ENCODE data around the gene YDJC. TPM values are rescaled to one million over a fixed set of nuclear protein-coding genes. Genes with fewer than 3 reads are reported as not detected.
"Not testable (repeated sequence)": the region's sequence is repeated elsewhere in the genome, so short reads cannot be mapped to it uniquely, and the experiment has no call there.

The YDJC gene
- total RNA-seq, 2 experiments from 2014 or later, result 80.6 to 80.7 TPM

DNA sequence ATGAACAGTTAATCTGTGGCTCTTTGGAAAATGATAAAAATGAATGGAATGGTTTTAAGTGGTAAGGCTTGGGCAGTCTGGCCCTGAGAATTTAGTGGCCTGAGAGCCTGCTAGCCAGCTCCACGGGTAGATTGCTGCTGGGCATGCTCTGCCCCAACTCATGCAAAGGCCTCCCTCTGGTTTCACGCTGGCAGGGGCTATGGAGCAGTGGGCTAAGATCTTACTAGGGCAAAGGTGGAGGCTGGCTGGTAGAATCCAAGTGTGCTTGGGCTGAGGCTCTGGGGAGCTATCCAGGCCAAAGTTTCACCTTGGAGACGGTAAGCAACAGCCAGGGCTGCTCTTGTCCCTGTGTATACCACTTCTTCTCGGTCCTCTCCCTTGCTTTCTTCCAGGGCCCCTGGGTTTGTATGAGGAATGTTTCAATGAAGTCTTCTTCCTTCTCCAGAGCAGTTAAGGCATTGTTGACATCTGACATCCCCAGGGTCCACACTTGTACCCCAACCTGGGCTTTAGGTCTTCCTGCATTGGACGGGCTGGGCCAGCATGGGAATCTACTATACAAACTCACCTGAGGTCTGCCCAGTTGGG is 34.9 kb downstream of the YDJC start:
- ChIA-PET CTCF (no interaction called here), POLR2A (no interaction called here)

DNA sequence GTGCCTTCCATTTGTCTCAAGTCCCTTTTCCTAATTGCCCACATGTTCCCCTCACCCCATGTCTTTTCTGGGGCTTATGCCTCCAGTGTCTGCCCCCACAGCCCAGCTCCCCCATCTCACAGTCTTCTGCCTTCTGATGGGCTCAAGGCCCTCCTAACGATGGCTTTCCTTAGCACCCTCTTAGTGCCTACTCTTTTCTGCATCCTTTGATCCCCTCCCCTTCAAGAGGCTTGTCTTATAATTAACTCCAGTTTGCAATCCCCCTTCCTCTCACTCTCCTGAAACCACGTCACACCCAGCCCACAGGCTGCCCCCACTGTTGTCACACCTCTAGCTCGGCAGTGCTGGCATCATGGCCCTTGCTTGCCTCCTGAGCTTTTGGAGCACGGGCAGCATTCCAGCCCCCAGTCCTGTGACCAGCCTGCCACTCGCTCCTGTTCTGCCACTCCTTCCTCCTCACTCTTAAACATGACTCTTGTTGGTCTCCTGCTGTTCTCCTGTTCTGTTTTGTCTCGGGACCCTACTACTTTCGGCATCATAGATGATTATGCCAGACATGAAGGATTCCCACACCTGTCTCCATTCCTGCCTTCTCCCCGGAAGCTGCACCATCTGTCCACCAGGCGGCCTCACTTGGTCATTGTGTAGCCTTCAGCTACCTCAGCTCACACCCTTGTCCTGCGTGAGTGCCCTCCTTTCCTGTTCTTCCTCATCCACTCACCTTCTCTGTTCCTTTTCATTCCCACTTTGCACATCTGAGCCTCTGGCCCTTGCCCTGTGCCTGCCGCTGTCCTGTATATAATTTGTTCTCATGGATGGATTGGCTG is 36.2 kb downstream of the YDJC start:
- CTCF ChIA-PET, result interaction anchor here (0.9 to 1.4 kb wide), 2 partner anchors 10 to 53 kb away, joined by 3 read pairs; no protein-coding TSS in a partner anchor
- POLR2A ChIA-PET, result no interaction called here

DNA sequence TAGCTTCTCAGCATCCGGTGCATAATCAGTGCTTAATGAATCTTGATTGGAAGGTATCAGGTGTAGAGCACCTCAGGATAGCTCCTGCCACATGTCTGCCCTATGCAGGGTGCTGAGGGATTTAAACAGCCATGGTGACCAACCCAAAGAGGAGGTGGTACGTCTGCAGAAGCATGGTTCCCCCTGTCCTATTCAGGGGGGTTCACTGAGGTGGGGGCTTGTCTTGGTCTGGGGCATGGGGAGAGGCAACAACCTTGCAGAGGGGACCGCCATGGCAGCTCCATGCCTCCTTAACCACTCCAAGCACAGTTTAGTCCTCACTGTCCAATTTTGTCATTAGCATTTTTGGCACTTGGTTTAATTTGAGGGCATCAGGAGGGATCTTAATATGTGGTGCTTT is 37.4 kb downstream of the YDJC start:
- ChIA-PET CTCF (interaction anchor here (1.4 kb wide), 1 partner anchor 12 kb away, joined by 3 read pairs; no protein-coding TSS in a partner anchor), POLR2A (no interaction called here)

DNA sequence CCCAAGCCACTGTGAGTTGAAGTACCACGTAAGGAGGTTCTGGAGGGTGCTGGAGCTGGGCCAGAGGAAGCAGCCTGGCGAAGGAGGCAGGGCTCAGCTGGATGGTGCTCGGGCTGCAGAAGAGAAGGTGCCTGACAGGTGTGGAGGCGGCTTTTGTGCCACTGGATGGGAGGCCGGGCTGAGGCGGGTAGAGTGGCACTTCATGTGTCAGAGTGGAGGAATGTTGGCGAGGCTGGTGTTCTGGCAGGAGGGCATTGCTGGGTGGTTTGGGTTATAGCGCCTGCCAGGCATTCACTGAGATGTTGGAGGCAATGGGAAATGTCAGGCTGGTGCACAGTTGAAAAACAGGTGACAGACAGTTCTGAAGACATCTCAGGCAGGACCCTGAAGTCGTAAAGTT is 38.1 kb downstream of the YDJC start:
- ChIA-PET CTCF (no interaction called here), POLR2A (no interaction called here)

DNA sequence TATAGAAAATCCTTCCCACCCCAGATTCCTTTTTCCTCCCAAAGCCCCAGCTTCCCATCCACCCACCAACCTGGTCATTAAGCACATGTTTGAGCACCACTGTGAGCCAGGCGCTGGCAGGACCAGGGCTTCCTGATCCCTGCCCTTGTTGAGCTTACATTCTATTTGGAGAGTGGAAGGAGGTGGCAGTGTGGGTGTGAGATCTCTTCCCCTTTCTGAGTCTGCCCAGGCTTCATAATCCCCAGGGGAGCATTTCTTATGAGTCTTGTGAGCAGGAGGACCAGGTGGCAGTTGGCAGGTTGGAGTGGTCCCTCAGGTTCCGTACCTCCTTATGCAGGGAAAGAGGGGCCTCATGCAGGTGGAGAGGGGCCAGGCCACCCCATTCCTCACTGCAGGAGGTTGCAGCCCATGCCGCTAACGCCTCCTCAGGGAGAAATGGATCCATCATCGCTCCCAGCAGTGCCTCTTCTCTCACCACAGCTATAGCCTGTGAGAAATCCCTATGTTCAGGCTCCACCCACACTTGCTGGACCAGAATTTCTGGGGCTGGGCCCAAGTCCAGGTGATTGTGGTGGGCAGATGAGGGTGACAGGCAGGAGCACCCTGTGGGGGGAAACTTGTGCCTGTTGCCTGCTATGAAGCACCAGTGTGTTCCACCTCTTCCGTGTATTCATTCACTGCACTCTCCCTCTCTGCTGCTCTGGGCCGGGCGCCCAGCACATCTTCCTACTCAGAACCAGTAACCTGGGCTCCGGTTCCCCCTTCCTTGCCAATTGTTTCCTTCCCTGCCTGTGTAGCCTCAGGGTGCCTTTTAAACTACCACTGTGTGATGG is 38.8 kb downstream of the YDJC start:
- ChIA-PET CTCF (interaction anchor here (1.3 kb wide), 1 partner anchor 37 kb away, joined by 3 read pairs; no protein-coding TSS in a partner anchor), POLR2A (no interaction called here)

DNA sequence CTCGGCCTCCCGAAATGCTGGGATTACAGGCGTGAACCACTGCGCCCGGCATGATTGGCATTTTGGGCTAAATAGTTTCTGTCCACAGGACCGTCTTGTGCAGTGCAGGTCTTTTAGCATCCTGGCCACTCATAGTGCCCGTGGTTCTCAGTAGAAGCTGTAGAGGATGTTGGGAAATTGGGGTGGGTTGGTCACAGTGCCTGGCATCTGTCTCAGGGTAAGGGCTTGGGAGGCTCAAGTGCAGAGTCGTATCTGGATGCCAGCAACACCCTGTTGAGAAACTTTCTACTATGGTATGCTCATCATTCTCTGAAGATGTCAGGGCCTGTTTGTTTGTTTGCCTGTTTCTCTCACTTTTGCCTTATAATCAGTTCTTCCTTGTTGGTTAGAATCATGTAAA is 40.4 kb downstream of the YDJC start:
- ChIA-PET CTCF (interaction anchor here (0.7 to 1.4 kb wide), 3 partner anchors 15 to 54 kb away, joined by 3 to 5 read pairs (median 3); no protein-coding TSS in a partner anchor), POLR2A (no interaction called here)

DNA sequence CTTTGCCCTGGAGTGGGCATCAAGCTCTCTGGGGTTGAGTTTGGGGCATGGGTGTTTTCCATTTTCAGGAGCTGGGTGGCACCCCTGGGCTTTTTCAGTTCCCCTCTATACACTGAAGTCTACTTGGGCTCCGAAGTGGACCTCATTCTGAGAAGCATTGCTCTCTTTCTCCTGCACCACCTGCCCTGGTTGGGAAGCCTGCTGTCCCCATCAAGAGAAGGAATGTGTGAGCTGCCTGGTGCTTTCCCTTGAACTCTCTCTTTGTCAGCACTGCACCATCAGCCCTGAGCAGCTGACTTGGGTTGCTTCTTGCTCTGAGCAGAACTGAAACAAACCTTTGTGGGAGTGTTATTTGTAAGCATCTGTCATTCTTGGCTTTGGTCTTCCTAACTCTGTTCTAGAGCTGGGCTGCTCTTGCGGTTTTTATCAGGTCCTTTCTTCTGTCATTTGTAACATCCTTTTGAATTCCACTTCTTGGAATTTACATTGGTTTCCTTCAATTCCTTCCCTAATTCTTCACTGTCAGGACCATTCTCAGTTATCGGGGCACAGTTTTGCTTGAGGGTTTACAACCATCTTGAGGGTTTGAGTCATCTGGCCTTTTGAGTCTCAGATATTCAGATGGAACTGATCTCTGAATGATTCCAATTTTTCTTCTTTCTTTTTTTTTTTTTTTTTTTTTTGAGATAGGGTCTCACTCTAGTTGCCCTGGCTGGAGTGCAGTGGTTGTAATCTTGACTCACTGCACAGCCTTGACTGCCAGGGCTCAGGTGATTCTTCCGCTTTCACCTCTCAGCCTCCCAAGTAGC is 41.8 kb downstream of the YDJC start:
- ChIA-PET POLR2A (interaction anchor here (0.5 to 0.9 kb wide), 3 partner anchors 19 to 55 kb away, joined by 3 to 4 read pairs (median 4); no protein-coding TSS in a partner anchor), CTCF (interaction anchor here (0.7 to 2.0 kb wide), 6 partner anchors 9 to 59 kb away, joined by 3 to 8 read pairs (median 3); no protein-coding TSS in a partner anchor)

DNA sequence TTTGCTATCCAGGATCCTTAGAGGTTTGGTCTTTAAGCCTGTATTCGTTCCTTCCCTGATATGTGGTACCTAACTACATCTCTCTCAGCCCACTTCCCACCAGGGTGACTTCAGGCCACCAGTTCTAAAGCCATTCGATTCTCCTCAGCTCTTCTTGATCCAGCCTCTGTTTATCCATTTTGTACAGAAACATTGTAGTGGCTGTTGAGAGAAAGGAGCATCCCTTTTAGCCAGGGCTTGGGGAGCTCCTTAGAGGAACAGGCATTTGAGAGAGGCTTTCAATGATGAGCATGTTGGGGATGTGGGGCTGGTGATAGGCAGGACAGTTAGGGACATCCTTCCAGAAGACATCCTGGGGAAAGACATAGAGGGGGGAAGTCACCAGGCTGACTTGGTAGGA is 44.4 kb downstream of the YDJC start:
- ChIA-PET CTCF (interaction anchor here (2.1 kb wide), 1 partner anchor 56 kb away, joined by 6 read pairs; the partner anchor contains the start of gene SDF2L1), POLR2A (interaction anchor here (0.5 kb wide), 1 partner anchor 71 kb away, joined by 3 read pairs; no protein-coding TSS in a partner anchor)

DNA sequence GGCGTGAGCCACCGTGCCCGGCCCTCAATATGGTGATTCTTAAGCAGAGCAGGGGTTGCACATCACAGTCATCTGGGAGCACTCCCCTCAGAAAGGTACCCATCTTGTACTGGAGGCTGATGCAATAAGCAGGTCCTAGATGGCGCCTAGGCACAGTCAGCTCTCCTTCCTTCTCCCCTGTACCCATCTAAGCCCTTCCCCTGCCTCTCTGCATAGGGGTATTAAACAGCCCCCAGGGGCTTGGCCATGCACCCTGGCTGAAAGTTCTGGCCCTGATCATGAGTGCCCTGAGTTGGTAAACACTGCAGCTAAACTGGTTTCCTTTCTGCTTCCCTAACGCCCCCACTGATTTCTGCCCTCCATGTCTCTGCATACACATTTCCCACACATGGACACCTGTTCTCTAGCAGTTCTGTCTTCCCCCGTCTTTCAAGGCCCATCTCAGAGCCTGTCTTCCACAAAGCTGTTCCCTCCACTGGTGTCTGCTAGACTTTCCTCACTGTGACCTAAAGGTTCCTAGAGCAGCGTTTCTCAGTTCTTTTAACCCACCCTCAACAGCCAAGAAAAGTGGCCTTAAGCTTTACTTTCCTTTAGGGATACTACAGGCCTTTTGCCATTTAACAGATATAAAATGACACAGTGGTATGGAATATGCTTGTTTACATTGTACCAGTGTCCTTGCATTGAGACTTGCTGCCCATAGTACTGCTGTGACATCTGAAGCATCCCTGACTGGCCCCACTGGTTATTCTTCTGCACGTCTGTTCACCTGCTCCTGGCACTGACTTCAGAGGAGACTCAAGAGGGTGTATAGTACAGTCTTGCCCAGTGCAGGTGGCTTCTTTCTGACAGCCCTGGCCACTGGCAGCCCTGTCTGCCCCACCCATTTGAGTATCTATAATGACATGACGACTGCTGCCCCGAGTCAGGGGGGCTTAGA is 46.8 kb downstream of the YDJC start:
- CTCF ChIA-PET, result interaction anchor here (0.6 kb wide), 1 partner anchor 19 kb away, joined by 4 read pairs; no protein-coding TSS in a partner anchor
- POLR2A ChIA-PET, result interaction anchor here (0.6 kb wide), 1 partner anchor 115 kb away, joined by 3 read pairs; no protein-coding TSS in a partner anchor

DNA sequence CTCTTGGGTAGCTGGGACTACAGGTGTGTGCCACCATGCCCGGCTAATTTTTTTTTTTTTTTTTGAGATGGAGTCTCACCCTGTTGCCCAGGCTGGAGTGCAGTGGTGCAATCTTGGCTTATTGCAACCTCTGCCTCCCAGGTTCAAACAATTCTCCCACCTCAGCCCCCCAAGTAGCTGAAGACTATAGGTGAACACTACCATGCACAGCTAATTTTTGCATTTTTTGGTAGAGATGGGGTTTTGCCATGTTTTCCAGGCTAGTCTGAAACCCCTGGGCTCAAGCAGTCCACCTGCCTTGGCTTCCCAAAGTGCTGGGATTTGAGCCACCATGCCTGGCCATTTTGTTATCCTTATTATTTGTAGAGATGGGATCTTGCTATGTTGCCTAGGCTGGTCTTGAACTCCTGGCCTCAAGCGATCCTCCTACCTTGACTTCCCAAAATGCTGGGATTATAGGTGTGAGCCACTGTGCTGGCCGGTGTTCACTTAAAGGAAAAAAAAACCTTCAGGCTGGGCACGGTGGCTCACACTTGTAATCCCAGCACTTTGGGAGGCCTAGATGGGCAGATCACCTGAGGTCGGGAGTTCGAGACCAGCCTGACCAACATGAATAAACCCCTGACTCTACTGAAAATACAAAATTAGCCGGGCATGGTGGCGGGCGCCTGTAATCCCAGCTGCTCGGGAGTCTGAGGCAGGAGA is 48.7 kb downstream of the YDJC start:
- POLR2A ChIA-PET, CTCF ChIA-PET: not testable (repeated sequence)

DNA sequence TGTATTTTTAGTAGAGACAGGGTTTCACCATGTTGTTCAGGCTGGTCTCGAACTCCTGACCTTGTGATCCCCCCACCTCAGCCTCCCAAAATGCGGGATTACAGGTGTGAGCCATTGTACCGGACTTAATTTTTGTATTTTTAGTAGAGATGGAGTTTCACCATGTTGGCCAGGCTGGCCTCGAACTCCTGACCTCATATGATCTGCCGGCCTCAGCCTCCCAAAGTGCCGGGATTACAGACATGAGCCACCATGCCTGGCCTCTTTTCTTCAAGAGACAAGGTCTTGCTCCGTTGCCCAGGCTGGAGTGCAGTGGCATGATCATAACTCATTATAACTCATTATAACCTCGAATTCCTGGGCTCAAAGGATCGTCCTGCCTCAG is 49.2 kb downstream of the YDJC start:
- CTCF ChIA-PET, POLR2A ChIA-PET: not testable (repeated sequence)

DNA sequence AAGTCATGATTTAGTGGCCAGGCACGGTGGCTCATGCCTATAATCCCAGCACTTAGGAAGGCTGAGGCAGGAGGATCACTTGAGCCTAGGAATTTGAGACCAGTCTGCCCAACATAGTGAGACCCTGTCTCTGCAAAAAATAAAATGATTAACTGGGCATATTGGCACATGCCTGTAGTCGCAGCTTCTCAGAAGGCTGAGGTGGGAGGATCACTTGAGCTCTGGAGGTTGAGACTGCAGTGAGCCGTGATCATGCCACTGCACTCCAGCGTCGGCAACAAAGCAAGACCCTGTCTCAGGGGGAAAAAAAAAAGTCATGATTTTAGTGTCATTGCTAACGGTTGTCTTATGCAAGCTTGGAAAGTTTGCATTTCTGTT is 50.4 kb downstream of the YDJC start:
- ChIA-PET CTCF (no interaction called here), POLR2A (no interaction called here)

Other genes starting within 250 kb of the YDJC start
- under 1 TPM; 0.42 to 0.46 TPM for gene RIMBP3B, start 246.3 kb downstream of the YDJC start, total RNA-seq
- gene HIC2, start 212.7 kb downstream of the YDJC start, total RNA-seq, result 1 to 10 TPM; 5.9 to 6.0 TPM
- gene TMEM191C, start 162.6 kb downstream of the YDJC start, total RNA-seq, result 1 to 10 TPM in 1 of 2 experiments, under 1 TPM in 1; 0.99 to 1.4 TPM
- under 1 TPM in 1 of 2 experiments, not detected in 1; 0.25 TPM for gene RIMBP3C, start 78.6 kb downstream of the YDJC start, total RNA-seq
- gene UBE2L3, start 62.3 kb downstream of the YDJC start, total RNA-seq, result 10 to 100 TPM; 77.8 to 79.6 TPM
- gene CCDC116, start 2.7 kb upstream of the YDJC start, total RNA-seq, result under 1 TPM; 0.21 to 0.25 TPM
- 10 to 100 TPM; 70.7 to 71.6 TPM for gene SDF2L1, start 12.3 kb upstream of the YDJC start, total RNA-seq
- gene PPIL2, start 36.0 kb upstream of the YDJC start, total RNA-seq, result 10 to 100 TPM; 41.2 to 47.2 TPM
- under 1 TPM; 0.50 to 0.63 TPM for gene YPEL1, start 105.8 kb upstream of the YDJC start, total RNA-seq
- 100 to 1,000 TPM; 115 to 117 TPM for gene MAPK1, start 237.6 kb upstream of the YDJC start, total RNA-seq

Data from activated CD8-positive, alpha-beta memory T cell treated with anti-CD3 and anti-CD28 coated beads for 36 hours (primary cell).